Nephron progenitor cell (in vitro differentiated cells): Measurements from ENCODE around the gene MAMLD1.
"Not testable (repeated sequence)": the region's sequence is repeated elsewhere in the genome, so short reads cannot be mapped to it uniquely, and the experiment has no call there.

ENCODE experiments used
- DNase-seq: peaks from one replicate; pipeline ENCODE4 v3.0.0; 2021
- H3K27ac Mint-ChIP-seq: 2 replicates; pipeline ENCODE4 v1.8.0; 2021; ENCODE audit warnings: mild to moderate bottlenecking, moderate library complexity, mixed read lengths
- H3K27me3 Mint-ChIP-seq: 2 replicates; pipeline ENCODE4 v1.8.0; 2021; ENCODE audit warnings: mild to moderate bottlenecking, low read depth, mixed read lengths; ENCODE audit not compliant: poor library complexity
- H3K36me3 Mint-ChIP-seq: 2 replicates; pipeline ENCODE4 v1.8.0; 2021; ENCODE audit warnings: low read depth, mixed read lengths
- H3K4me1 Mint-ChIP-seq: 2 replicates; pipeline ENCODE4 v1.8.0; 2021; ENCODE audit warnings: mixed read lengths
- H3K4me3 Mint-ChIP-seq: 2 replicates; pipeline ENCODE4 v1.8.0; 2021; ENCODE audit warnings: mild to moderate bottlenecking, moderate library complexity, mixed read lengths
- H3K9me3 Mint-ChIP-seq: 2 replicates; pipeline ENCODE4 v1.8.0; 2021; ENCODE audit warnings: mild to moderate bottlenecking, moderate library complexity, mixed read lengths
- TF ChIP-seq, protein P1 (sequence below): fragments of 200-600 bp; sonication (generic); IDR thresholded peaks from 2 replicates; pipeline ENCODE4 v1.5.0; 2021; ENCODE audit warnings: antibody characterized with exemption

MAMLD1 gene

DNA sequence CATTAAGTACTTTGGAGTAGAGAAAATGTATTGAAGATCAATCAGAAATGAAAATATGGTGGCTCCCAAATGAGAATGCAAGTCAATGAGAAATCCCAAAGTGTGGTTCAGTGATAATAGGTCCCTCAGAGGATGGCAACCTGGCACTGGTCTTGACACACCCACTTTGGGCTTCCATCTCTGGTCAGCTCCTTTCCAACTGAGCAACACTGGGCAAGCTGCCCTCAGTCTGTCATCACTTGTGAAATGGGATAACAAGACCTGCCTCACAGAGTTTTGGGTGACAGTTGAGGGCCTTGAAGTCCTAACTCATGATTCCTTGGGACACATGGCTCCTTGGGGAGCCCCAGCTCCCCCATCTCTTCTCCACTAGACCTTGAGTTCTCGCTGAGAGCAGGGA lies 29.0 kb upstream of the MAMLD1 start:
- H3K4me1 Mint-ChIP-seq: peaks cover 14% of the 10 kb centered on the region
- H3K4me3 Mint-ChIP-seq: no peak overlapping the region
- no peak for DNase-seq
- TF ChIP-seq, protein P1, sequence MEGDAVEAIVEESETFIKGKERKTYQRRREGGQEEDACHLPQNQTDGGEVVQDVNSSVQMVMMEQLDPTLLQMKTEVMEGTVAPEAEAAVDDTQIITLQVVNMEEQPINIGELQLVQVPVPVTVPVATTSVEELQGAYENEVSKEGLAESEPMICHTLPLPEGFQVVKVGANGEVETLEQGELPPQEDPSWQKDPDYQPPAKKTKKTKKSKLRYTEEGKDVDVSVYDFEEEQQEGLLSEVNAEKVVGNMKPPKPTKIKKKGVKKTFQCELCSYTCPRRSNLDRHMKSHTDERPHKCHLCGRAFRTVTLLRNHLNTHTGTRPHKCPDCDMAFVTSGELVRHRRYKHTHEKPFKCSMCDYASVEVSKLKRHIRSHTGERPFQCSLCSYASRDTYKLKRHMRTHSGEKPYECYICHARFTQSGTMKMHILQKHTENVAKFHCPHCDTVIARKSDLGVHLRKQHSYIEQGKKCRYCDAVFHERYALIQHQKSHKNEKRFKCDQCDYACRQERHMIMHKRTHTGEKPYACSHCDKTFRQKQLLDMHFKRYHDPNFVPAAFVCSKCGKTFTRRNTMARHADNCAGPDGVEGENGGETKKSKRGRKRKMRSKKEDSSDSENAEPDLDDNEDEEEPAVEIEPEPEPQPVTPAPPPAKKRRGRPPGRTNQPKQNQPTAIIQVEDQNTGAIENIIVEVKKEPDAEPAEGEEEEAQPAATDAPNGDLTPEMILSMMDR: no peak
- H3K27ac Mint-ChIP-seq: no peak overlapping the region
- peaks cover 41% of the 10 kb centered on the region for H3K9me3 Mint-ChIP-seq
- no peaks in the 10 kb centered on the region for H3K36me3 Mint-ChIP-seq
- peaks cover 7% of the 10 kb centered on the region for H3K27me3 Mint-ChIP-seq

DNA sequence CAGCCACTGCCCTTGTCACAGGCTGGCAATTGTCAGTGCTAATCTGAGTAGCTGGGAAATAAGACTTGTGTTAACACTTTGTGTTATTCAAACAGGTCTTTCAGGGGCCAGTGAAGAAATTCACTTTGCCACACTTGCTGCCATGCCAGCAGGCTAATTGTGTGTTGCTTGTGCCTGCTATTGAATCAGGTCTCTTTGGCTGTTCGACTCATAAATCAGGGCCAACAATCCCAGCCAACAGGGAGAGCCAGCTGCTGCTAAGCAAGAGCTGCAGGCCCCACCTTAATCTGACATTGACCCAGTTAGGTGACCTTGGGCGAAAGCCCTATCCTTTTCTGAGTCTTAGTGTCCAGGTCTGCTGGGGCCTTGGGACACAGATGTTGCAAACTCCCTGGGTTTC lies 28.1 kb upstream of the MAMLD1 start:
- TF ChIP-seq, protein P1: no peak
- Mint-ChIP-seq H3K27ac (no peak overlapping the region), H3K4me3 (no peak overlapping the region), H3K27me3 (peaks cover 7% of the 10 kb centered on the region), H3K4me1 (peaks cover 14% of the 10 kb centered on the region), H3K9me3 (peaks cover 41% of the 10 kb centered on the region), H3K36me3 (no peaks in the 10 kb centered on the region)
- DNase-seq: no peak

DNA sequence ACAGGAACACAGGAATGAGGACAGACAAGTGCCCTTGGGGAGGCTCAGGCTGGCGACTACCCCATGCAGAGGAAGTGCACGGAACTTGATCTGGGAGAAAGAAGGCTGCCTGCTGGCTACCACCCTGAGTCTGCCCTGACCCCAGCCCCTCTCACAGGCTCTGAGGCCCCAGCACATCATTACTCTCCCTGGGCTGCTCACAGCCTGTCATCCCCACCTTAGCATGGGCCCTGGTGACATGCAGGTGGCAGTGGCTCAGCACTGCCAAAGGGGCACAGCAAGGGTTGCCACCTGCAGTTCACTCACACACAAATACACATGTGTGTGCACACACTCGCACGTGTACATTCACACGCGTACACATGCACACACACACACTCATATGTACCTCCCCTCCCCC lies 26.1 kb upstream of the MAMLD1 start:
- peaks cover 36% of the 10 kb centered on the region for H3K9me3 Mint-ChIP-seq
- H3K36me3 Mint-ChIP-seq: no peaks in the 10 kb centered on the region
- peaks cover 7% of the 10 kb centered on the region for H3K27me3 Mint-ChIP-seq
- TF ChIP-seq, protein P1: no peak
- H3K4me1 Mint-ChIP-seq: peaks cover 14% of the 10 kb centered on the region
- H3K27ac Mint-ChIP-seq: peak overlapping the region; percentile 46
- DNase-seq: no peak
- H3K4me3 Mint-ChIP-seq: no peak overlapping the region

DNA sequence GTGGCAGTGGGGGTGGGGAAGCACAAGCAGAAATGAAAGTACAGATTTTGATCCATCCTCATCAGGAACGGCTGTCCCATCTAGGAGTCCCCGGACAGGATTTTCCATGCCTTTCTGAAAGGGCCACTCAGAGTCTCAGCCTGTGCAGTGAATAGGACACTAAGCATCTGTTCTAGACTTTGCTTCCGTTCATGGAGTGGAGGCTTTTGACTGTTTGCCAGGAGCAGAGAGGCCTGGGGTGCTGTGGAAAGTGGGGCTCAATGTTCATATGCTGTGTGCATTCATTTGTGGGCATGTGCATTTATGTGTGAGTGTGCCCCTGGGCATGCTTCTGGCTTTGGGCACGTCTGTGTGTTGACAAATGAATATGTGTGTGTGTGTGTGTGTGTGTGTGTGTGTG lies 25.6 kb upstream of the MAMLD1 start:
- TF ChIP-seq, protein P1: no peak
- no peak overlapping the region for H3K27ac Mint-ChIP-seq
- no peak overlapping the region for H3K4me3 Mint-ChIP-seq
- peaks cover 14% of the 10 kb centered on the region for H3K4me1 Mint-ChIP-seq
- peaks cover 7% of the 10 kb centered on the region for H3K27me3 Mint-ChIP-seq
- no peaks in the 10 kb centered on the region for H3K36me3 Mint-ChIP-seq
- peaks cover 35% of the 10 kb centered on the region for H3K9me3 Mint-ChIP-seq
- no peak for DNase-seq

DNA sequence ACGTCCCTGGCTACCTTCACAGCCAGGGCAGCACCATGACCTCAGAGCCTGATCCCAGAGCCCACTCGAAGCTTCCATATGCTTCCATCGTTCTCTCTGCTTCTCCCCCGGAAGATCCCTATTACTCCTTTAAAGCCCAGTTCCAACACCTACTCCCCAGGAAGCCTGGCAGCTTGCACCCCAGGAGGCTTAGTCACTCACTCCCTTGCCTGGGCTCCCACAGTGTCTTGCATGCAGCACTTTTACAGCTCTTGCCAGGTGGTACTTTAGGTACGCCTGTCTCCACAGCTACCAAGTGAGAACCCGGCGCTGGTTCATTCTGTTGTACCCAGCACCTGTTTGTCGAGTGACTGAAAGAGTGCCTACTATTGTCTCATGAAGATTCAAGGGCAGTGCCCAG lies 24.5 kb upstream of the MAMLD1 start:
- no peaks in the 10 kb centered on the region for H3K36me3 Mint-ChIP-seq
- DNase-seq: no peak
- no peak overlapping the region for H3K27ac Mint-ChIP-seq
- H3K4me3 Mint-ChIP-seq: no peak overlapping the region
- H3K9me3 Mint-ChIP-seq: peaks cover 35% of the 10 kb centered on the region
- H3K4me1 Mint-ChIP-seq: peaks cover 14% of the 10 kb centered on the region
- TF ChIP-seq, protein P1: no peak
- H3K27me3 Mint-ChIP-seq: peaks cover 4% of the 10 kb centered on the region

DNA sequence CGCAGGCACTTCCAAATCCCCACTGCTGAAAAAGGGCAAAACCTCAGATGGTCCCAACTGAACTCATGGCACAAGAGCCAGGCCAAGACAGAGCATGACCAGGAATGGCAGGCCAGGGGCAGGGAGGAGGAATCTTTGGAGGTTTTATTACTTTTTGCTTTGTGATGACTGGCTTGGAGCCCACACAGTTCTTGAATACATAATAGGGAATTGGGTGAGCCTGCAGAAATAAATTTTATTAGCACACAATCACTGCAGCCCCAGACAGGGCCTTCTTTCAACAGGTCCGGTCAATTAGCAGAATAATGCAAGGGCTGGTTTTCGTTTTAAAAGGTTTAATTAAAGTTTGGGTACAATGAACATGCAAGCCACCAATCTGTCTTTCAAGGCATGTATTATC lies 23.4 kb upstream of the MAMLD1 start:
- Mint-ChIP-seq H3K27ac (no peak overlapping the region), H3K4me3 (no peak overlapping the region), H3K27me3 (peaks cover 4% of the 10 kb centered on the region), H3K36me3 (no peaks in the 10 kb centered on the region), H3K9me3 (peaks cover 42% of the 10 kb centered on the region), H3K4me1 (peaks cover 14% of the 10 kb centered on the region)
- no peak for DNase-seq
- TF ChIP-seq, protein P1: no peak

DNA sequence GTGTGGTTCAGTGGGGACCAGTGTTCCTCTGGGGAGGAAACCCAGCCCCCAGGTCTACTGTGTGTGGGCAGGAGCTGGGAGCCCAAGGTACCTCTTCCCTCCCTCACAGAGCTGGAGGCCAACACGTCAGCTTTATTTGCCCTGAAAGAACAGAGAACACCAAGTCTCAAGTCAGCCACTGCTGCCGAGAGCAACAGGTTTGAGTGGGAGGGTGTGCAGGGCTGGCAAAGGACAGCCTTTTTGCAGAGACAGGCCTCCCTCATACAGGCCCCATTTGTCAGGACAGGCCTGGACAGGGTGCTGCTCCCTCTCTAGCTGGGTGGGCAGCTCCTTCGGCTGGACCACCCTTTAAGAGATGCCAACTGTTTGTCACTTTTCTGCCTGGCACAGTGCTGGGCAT lies 22.8 kb upstream of the MAMLD1 start:
- not testable (repeated sequence) for H3K27me3 Mint-ChIP-seq, H3K27ac Mint-ChIP-seq, H3K36me3 Mint-ChIP-seq, DNase-seq, H3K4me3 Mint-ChIP-seq
- Mint-ChIP-seq H3K9me3 (peaks cover 48% of the 10 kb centered on the region), H3K4me1 (peaks cover 14% of the 10 kb centered on the region)
